GM23338 (cell line): Measurements from ENCODE around the gene FAM13C. TPM values are rescaled to one million over a fixed set of nuclear protein-coding genes. Genes with fewer than 3 reads are reported as not detected.

Source experiments
- ATAC-seq: fragments of 200-7000 bp; cut with Tn5 transposase; 3 replicates; pipeline ENCODE4 v1.9.1; 2020
- DNase-seq: peaks from one replicate; pipeline ENCODE4 v3.0.0-alpha.2; 2015; ENCODE audit warnings: low spot score
- H2AFZ ChIP-seq: fragments of 200-600 bp; sonication (generic); 2 replicates; pipeline ENCODE4 v1.8.0; 2016; ENCODE audit warnings: antibody characterized with exemption, mild to moderate bottlenecking, moderate library complexity
- H3F3A ChIP-seq: fragments of 200-600 bp; sonication (generic); replicated peaks from 2 replicates; pipeline ENCODE4 v1.8.0; 2017; ENCODE audit warnings: antibody characterized with exemption, mixed run types, low read depth
- H3K27ac ChIP-seq: fragments of 200-600 bp; sonication (generic); 2 replicates; pipeline ENCODE4 v1.6.1; 2016; ENCODE audit warnings: low read depth
- H3K27me3 ChIP-seq: fragments of 200-600 bp; sonication (generic); 2 replicates; pipeline ENCODE4 v1.8.0; 2016; ENCODE audit warnings: mild to moderate bottlenecking, mixed run types, moderate library complexity; ENCODE audit not compliant: insufficient read depth
- H3K36me3 ChIP-seq: fragments of 200-600 bp; sonication (generic); 2 replicates; pipeline ENCODE4 v1.8.0; 2016; ENCODE audit warnings: mild to moderate bottlenecking; ENCODE audit not compliant: insufficient read depth
- H3K4me1 ChIP-seq: fragments of 200-600 bp; sonication (generic); 2 replicates; pipeline ENCODE4 v1.8.0; 2016; ENCODE audit warnings: mild to moderate bottlenecking, moderate library complexity; ENCODE audit not compliant: insufficient read depth
- H3K4me2 ChIP-seq: fragments of 200-600 bp; sonication (generic); 2 replicates; pipeline ENCODE4 v1.7.1; 2017; ENCODE audit warnings: mixed run types
- H3K4me3 ChIP-seq: fragments of 200-600 bp; sonication (generic); 2 replicates; pipeline ENCODE4 v1.6.1; 2016; ENCODE audit warnings: mixed run types
- H3K79me2 ChIP-seq: fragments of 200-600 bp; sonication (generic); replicated peaks from 2 replicates; pipeline ENCODE4 v1.8.0; 2017; ENCODE audit warnings: mild to moderate bottlenecking; ENCODE audit not compliant: insufficient read depth
- H3K9me2 ChIP-seq: fragments of 200-600 bp; sonication (generic); 2 replicates; pipeline ENCODE4 v1.8.0; 2017; ENCODE audit not compliant: insufficient read depth
- H4K20me1 ChIP-seq: fragments of 200-600 bp; sonication (generic); replicated peaks from 2 replicates; pipeline ENCODE4 v1.8.0; 2017; ENCODE audit warnings: mild to moderate bottlenecking; ENCODE audit not compliant: insufficient read depth
- H3K27ac Mint-ChIP-seq: 2 replicates; pipeline ENCODE4 v1.8.0; 2020; ENCODE audit warnings: inconsistent platforms, mild to moderate bottlenecking, moderate library complexity, mixed read lengths
- H3K27me3 Mint-ChIP-seq: 3 replicates; pipeline ENCODE4 v1.8.0; 2022; ENCODE audit warnings: low read depth, mild to moderate bottlenecking, moderate library complexity, mixed read lengths, inconsistent platforms; ENCODE audit not compliant: insufficient read depth, poor library complexity
- H3K36me3 Mint-ChIP-seq: 3 replicates; pipeline ENCODE4 v1.8.0; 2021; ENCODE audit warnings: low read depth, mild to moderate bottlenecking, inconsistent platforms, moderate library complexity, mixed read lengths
- H3K4me1 Mint-ChIP-seq: 3 replicates; pipeline ENCODE4 v1.8.0; 2020; ENCODE audit warnings: mild to moderate bottlenecking, inconsistent platforms, mixed read lengths
- H3K4me3 Mint-ChIP-seq: 3 replicates; pipeline ENCODE4 v1.8.0; 2021; ENCODE audit warnings: moderate library complexity, mild to moderate bottlenecking, inconsistent platforms, mixed read lengths
- H3K9me3 Mint-ChIP-seq: 3 replicates; pipeline ENCODE4 v1.8.0; 2020; ENCODE audit warnings: moderate library complexity, mild to moderate bottlenecking, inconsistent platforms, mixed read lengths
- EZH2 ChIP-seq: fragments of 200-600 bp; sonication (generic); IDR thresholded peaks from one replicate; pipeline ENCODE4 v1.8.0; 2017; ENCODE audit warnings: antibody characterized with exemption, mild to moderate bottlenecking, low read depth; ENCODE audit not compliant: unreplicated experiment
- JUNB ChIP-seq: IDR thresholded peaks from one replicate; pipeline ENCODE4 v1.6.1; 2016; ENCODE audit warnings: antibody characterized with exemption; ENCODE audit not compliant: unreplicated experiment
- NANOG ChIP-seq: IDR thresholded peaks from 2 replicates; pipeline ENCODE4 v1.6.1; 2016; ENCODE audit warnings: antibody characterized with exemption, borderline replicate concordance
- STAT1 ChIP-seq: IDR thresholded peaks from one replicate; pipeline ENCODE4 v1.6.1; 2016; ENCODE audit warnings: antibody characterized with exemption; ENCODE audit not compliant: unreplicated experiment
- ZNF462 ChIP-seq: fragments of 250-450 bp; sonication (Bioruptor Pico); IDR thresholded peaks from 2 replicates; pipeline ENCODE4 v1.5.0; 2020; ENCODE audit warnings: mild to moderate bottlenecking, moderate library complexity
- polyA plus RNA-seq: library from polyadenylated mRNA; unstranded; fragments of >200 nt; fragmentation: Nextera tagmentation; extraction: Ambion mirVana; gene quantifications from 2 replicates; pipeline ENCODE4 v1.2.1, GENCODE V29; 2016
- total RNA-seq: library from RNA; depleted of rRNA; stranded (reverse); fragments of >200 nt; shearing (Covaris generic); gene quantifications from 2 replicates; pipeline ENCODE4 v1.2.3, GENCODE V29; 2014
- TF ChIP-seq, protein P1 (sequence below): IDR thresholded peaks from 2 replicates; pipeline ENCODE4 v1.6.1; 2016; ENCODE audit warnings: antibody characterized with exemption
- TF ChIP-seq, protein P2 (sequence below), 2 experiments: fragments of 200-600 bp in 1 of 2; sonication (generic) in 1 of 2; conservative IDR thresholded peaks; 2 replicates each; pipeline versions ENCODE4 v1.5.1 to v1.6.1; 2016 to 2017; ENCODE audit warnings: antibody characterized with exemption in 2 of 2, low read depth in 2 of 2, mild to moderate bottlenecking in 2 of 2, moderate library complexity in 1 of 2

FAM13C gene
- total and polyA plus RNA-seq, 2 experiments from 2014 or later, result 0.94 to 2.1 TPM

- TF ChIP-seq, protein P1, sequence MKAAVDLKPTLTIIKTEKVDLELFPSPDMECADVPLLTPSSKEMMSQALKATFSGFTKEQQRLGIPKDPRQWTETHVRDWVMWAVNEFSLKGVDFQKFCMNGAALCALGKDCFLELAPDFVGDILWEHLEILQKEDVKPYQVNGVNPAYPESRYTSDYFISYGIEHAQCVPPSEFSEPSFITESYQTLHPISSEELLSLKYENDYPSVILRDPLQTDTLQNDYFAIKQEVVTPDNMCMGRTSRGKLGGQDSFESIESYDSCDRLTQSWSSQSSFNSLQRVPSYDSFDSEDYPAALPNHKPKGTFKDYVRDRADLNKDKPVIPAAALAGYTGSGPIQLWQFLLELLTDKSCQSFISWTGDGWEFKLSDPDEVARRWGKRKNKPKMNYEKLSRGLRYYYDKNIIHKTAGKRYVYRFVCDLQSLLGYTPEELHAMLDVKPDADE, result no peak
- TF ChIP-seq, protein P2, sequence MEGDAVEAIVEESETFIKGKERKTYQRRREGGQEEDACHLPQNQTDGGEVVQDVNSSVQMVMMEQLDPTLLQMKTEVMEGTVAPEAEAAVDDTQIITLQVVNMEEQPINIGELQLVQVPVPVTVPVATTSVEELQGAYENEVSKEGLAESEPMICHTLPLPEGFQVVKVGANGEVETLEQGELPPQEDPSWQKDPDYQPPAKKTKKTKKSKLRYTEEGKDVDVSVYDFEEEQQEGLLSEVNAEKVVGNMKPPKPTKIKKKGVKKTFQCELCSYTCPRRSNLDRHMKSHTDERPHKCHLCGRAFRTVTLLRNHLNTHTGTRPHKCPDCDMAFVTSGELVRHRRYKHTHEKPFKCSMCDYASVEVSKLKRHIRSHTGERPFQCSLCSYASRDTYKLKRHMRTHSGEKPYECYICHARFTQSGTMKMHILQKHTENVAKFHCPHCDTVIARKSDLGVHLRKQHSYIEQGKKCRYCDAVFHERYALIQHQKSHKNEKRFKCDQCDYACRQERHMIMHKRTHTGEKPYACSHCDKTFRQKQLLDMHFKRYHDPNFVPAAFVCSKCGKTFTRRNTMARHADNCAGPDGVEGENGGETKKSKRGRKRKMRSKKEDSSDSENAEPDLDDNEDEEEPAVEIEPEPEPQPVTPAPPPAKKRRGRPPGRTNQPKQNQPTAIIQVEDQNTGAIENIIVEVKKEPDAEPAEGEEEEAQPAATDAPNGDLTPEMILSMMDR (conservative IDR thresholded peaks at IDR 0.05; ENCODE audit: low read depth in 2 of 2), result no peak
- no peak for TF ChIP-seq JUNB
- no peak for TF ChIP-seq ZNF462 (CRISPR knock-in tag)
Observed at GRCh38 chr10:59234194-59234593, 128.2 kb downstream of the FAM13C start (continued).

DNA sequence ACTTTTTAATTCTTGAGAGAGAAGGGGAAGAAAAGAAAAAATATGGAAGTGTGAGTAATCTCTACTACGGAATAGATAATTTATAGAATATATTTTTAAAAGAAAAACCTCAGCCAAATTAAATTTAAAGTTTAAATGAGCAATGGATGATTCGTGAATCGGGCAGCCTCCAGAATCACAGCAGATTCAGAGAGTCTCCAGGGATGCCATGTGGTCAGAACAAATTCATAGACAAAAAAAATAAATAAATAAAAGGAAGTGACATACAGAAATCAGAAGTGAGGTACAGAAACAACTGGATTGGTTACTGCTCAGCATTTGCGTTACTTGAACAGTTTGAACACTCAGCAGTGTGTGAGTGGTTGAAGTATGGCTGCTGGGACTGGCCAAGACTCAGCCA, 132.9 kb downstream of the FAM13C start:
- no peaks in the 10 kb centered on the region for H3K27me3 Mint-ChIP-seq
- TF ChIP-seq, protein P2 (conservative IDR thresholded peaks at IDR 0.05; ENCODE audit: low read depth in 2 of 2), result no peak
- TF ChIP-seq, protein P1, result no peak
- TF ChIP-seq NANOG (no peak), STAT1 (no peak), EZH2 (no peak)

More for the DNA sequence above, 132.9 kb downstream of the FAM13C start:
- H3K79me2 ChIP-seq, result no peaks in the 10 kb centered on the region
- ATAC-seq (no peak), DNase-seq (no peak)
- Mint-ChIP-seq H3K27ac (no peak overlapping the region), H3K4me3 (no peak overlapping the region), H3K9me3 (no peaks in the 10 kb centered on the region), H3K36me3 (no peaks in the 10 kb centered on the region), H3K4me1 (no peaks in the 10 kb centered on the region)
- H3K4me1 ChIP-seq, result no peaks in the 10 kb centered on the region
- no peak overlapping the region for H3K4me3 ChIP-seq
- no peaks in the 10 kb centered on the region for H3F3A ChIP-seq
- no peak overlapping the region for H3K4me2 ChIP-seq
- no peaks in the 10 kb centered on the region for H3K27me3 ChIP-seq
- H3K27ac ChIP-seq, result no peak overlapping the region
- H4K20me1 ChIP-seq, result no peaks in the 10 kb centered on the region
- H3K36me3 ChIP-seq, result no peaks in the 10 kb centered on the region
- H2AFZ ChIP-seq, result no peak overlapping the region
- no peaks in the 10 kb centered on the region for H3K9me2 ChIP-seq
